Ectodermal cell (in vitro differentiated cells): ENCODE results near the gene PRKG1.

Experiments
- H3K27ac ChIP-seq: 2 replicates; pipeline ENCODE4 v1.7.0; 2013; ENCODE audit warnings: mild to moderate bottlenecking, low read depth, low read length; ENCODE audit not compliant: insufficient read depth, poor library complexity, severe bottlenecking
- H3K27me3 ChIP-seq: 2 replicates; pipeline ENCODE4 v1.7.0; 2013; ENCODE audit warnings: mild to moderate bottlenecking, low read length; ENCODE audit not compliant: insufficient read depth, control insufficient read depth, poor library complexity, severe bottlenecking
- H3K36me3 ChIP-seq: one replicate; pipeline ENCODE4 v1.7.0; 2013; ENCODE audit warnings: low read length; ENCODE audit not compliant: control insufficient read depth, insufficient read depth
- H3K4me1 ChIP-seq: one replicate; pipeline ENCODE4 v1.7.0; 2013; ENCODE audit warnings: low read length; ENCODE audit not compliant: control insufficient read depth, insufficient read depth
- H3K4me3 ChIP-seq: 2 replicates; pipeline ENCODE4 v1.7.0; 2013; ENCODE audit warnings: low read depth, low read length, control low read depth; ENCODE audit not compliant: insufficient read depth
- H3K9me3 ChIP-seq: 2 replicates; pipeline ENCODE4 v1.7.0; 2013; ENCODE audit warnings: mild to moderate bottlenecking, low read length, moderate library complexity; ENCODE audit not compliant: control insufficient read depth
- WGBS, 2 experiments: methylation state at CpG; one replicate each; pipeline ENCODE4 v1.1.7; 2013; ENCODE audit warnings: missing lambda C conversion rate in 2 of 2; 5-methylcytosine and 5-hydroxymethylcytosine counted together

Gene PRKG1

DNA sequence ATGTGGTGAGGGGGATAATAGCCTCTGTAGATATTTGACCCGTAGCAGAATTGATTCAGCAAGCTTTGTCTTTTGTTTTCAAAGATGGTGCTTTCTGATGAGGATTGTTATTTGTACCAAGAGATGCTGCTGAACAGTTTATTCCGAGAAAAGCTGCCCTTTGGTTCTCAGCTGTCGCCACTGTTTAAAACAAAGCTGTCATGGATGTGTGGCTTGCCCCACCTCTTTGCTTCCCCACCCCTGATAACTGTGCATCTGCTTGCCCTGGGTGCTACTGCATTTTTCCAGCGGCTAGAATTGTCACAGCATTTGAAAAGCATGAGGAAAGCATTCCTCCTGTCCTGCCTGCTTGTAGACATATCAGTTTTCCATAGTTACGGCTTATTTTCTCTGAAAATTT lies 852.0 kb downstream of the PRKG1 start:
- H3K27ac ChIP-seq, result no peak overlapping the region
- H3K27me3 ChIP-seq, result no peaks in the 10 kb centered on the region
- peaks cover 7% of the 10 kb centered on the region for H3K4me1 ChIP-seq
- H3K9me3 ChIP-seq, result no peaks in the 10 kb centered on the region
- H3K4me3 ChIP-seq, result no peak overlapping the region
- 90 to 92% methylated on average over 5 of the region's 5 CpGs for whole genome bisulfite sequencing, 2 experiments
- H3K36me3 ChIP-seq, result no peaks in the 10 kb centered on the region

DNA sequence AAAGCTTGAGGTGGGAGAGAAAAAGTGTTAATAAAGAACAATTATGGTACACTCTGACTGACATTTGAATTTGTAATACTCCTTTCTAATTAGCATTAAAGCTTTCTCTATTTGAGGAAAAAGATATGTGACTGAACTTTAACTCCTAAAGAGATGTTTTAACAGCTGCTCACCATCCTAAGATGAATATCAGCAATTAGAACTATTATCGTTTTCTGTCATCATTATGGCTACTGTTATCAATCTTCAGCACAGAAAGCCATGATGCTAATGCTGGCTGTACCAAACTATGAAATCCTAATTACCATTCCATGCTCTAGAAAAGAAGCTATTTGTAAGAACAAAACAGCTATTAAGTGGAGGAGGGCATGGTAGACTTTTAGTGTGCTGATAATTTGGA lies 853.9 kb downstream of the PRKG1 start:
- Histone ChIP-seq H3K4me3 (no peak overlapping the region), H3K4me1 (peaks cover 7% of the 10 kb centered on the region), H3K9me3 (no peaks in the 10 kb centered on the region), H3K27ac (no peak overlapping the region), H3K27me3 (no peaks in the 10 kb centered on the region), H3K36me3 (no peaks in the 10 kb centered on the region)
- 92 to 95% methylated on average over 1 of the region's 1 CpG for WGBS, 2 experiments

DNA sequence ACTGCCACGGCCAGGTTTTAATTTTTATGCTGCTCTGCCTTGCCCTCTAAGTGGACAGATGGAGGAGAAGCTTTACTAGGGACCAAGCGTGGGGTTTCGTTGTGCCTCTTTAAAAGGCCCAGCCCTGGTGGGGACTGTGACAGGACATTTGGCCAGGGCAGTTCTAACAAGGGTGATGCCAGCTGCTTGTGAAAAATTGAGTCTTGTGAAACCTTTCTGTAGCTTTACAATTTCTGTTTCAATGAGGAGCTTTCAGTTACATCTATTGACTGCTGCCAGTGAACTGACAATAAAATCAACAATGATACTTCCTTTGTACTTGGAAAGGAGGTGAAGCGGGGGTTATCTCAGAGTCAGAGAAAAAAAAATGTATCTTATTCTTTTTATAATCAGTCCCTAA lies 858.2 kb downstream of the PRKG1 start:
- H3K27me3 ChIP-seq, result no peaks in the 10 kb centered on the region
- H3K36me3 ChIP-seq, result no peaks in the 10 kb centered on the region
- 98 to 99% methylated on average over 3 to 4 of the region's 4 CpGs for WGBS, 2 experiments
- no peaks in the 10 kb centered on the region for H3K9me3 ChIP-seq
- no peak overlapping the region for H3K27ac ChIP-seq
- H3K4me1 ChIP-seq, result no peaks in the 10 kb centered on the region
- no peak overlapping the region for H3K4me3 ChIP-seq

DNA sequence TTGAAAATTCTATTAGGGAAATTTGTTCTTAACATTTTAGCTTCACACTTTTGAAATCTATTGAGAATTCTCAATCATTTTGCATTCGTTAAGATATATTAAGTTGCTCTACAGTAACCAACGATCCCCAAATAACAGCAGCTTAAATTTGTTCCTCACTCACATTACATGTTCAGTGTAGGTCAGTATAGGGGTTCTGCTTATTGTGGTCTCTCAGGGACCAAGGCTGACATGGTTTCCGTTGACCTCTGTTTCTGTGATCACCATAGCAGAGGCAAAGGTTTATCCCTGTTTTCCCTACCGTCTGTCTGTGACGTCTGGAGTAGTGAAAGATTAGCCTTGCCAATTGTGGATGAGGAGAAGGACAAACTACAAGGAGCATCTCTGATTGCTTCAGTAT lies 860.1 kb downstream of the PRKG1 start:
- WGBS, 2 experiments, result 93 to 96% methylated on average over 5 of the region's 5 CpGs
- no peak overlapping the region for H3K4me3 ChIP-seq
- H3K9me3 ChIP-seq, result no peaks in the 10 kb centered on the region

DNA sequence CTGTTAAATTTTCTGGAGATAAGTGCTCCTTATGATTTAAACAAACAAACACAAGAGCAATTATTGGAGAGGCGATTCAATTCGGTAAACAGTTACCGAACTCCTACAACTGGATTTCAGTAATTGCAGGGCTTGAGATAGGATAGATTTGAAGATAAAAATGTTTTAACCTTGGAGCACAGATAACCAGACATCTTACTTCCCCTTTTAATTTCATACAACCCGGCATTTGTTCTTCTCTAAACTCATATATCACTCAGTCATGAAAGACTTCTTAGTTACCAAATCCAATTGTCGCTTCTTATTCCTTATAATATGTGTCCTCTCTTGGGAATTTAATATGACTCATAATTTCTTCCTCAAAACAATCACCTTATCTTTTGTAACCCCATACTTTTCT lies 861.1 kb downstream of the PRKG1 start:
- no peak overlapping the region for H3K27ac ChIP-seq
- H3K4me3 ChIP-seq, result no peak overlapping the region
- H3K36me3 ChIP-seq, result no peaks in the 10 kb centered on the region
- no peaks in the 10 kb centered on the region for H3K27me3 ChIP-seq
- H3K9me3 ChIP-seq, result no peaks in the 10 kb centered on the region
- no peaks in the 10 kb centered on the region for H3K4me1 ChIP-seq
- WGBS, 2 experiments, result 97 to 100% methylated on average over 2 to 5 of the region's 5 CpGs

More for the DNA sequence above, 860.1 kb downstream of the PRKG1 start:
- no peaks in the 10 kb centered on the region for H3K36me3 ChIP-seq
- no peak overlapping the region for H3K27ac ChIP-seq
- H3K4me1 ChIP-seq, result no peaks in the 10 kb centered on the region
- H3K27me3 ChIP-seq, result no peaks in the 10 kb centered on the region

DNA sequence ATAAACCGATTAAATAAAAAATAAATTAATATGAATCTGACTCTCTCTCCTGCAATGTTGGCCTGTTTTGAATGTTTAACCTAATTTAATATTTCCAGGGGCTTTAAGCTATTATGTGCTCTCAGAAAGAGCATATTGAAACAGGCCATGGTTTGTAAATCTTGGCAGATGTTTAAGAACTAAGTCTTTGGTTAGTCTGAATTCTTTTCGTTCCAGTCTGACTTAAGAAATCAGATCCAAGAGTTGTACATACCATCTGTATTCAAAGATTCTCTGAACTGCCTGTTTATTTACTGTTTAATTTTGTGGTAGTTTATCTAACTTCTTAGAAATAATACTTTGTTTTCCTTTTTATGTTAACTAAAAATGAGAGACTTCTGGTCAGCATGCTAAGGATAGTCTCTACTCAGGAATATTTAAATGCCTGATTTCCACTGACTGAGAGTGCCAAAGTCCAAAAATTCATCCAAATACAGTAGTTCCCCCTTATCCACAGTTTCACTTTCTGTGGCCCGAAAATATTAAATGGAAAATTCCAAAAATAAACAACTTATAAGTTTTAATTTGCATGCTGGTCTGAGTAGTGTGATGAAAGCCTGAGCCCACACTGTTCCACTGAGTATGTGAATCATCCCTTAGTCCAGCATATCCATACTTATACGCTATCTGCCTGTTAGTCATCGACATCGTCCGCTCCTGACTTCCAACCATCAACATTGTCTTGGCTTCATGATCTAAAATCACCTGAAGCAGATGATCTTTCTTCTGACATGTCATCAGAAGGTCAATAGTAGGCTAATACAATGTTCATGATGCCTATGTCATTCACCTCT lies 863.2 kb downstream of the PRKG1 start:
- Histone ChIP-seq H3K4me1 (no peaks in the 10 kb centered on the region), H3K36me3 (no peaks in the 10 kb centered on the region), H3K27me3 (no peaks in the 10 kb centered on the region), H3K27ac (no peak overlapping the region), H3K4me3 (no peak overlapping the region), H3K9me3 (no peaks in the 10 kb centered on the region)
- WGBS, 2 experiments, result 93 to 96% methylated on average over 5 to 6 of the region's 7 CpGs

DNA sequence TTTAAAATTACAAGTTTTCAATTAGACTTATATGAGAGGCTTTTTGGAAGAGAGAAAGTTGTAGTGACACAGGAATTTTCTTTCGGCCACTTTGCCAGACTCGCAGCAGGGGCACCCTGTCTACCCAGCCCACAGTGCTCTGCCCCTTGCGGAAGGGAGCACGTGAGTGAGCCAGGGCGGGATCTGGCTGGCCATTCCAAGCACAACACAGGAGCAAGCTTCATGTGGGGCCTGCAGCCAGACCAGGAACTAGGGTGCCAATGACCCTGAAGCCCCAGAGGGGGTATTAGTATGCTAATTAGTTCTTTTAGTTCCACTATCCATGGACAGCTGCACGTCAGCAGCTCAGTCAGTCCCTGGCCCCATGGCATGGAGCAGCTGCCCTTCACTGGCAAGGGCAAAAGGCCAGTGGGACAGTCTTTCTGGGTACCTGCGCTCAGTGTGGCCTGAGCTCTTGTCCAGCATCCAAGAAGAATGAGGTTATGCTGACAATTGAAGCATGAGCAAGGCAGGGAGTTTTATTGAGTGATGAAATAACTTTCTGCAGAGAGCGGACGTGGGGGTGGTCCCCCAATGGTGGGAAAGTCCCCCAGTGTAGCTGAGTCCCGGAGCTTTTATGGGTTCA lies 876.2 kb downstream of the PRKG1 start:
- Histone ChIP-seq H3K4me3 (no peak overlapping the region), H3K4me1 (no peaks in the 10 kb centered on the region), H3K27ac (no peak overlapping the region), H3K9me3 (no peaks in the 10 kb centered on the region), H3K27me3 (no peaks in the 10 kb centered on the region), H3K36me3 (no peaks in the 10 kb centered on the region)
- 93% methylated on average over 10 of the region's 10 CpGs for WGBS, 2 experiments

DNA sequence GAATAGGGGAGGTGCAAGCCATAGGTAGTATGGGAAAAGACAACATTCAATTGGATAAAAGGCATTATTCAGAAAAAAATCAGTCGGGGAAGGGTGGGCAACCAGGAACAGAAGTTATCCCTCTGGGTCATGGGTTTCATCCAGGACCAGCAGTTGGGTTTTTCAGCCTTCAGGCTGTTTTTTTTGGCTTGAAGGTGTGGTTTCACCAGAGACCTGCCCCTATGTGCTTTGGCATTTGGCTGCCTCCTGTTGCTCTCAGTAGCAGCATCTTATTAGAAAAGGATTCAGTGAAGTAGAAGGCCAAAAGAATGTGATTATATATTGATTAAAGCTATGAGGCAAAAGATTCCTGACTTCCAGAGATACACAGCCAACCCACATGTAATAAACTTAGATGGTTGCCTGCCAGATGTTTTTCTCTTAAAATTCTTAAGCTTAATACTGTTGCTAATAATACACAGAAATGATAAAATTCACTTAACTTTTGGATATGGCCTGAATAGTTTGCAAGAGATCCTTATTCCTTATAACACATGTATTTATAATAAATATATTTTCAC lies 876.8 kb downstream of the PRKG1 start:
- Histone ChIP-seq H3K9me3 (no peaks in the 10 kb centered on the region), H3K36me3 (no peaks in the 10 kb centered on the region), H3K4me1 (peaks cover 6% of the 10 kb centered on the region), H3K4me3 (no peak overlapping the region), H3K27ac (no peak overlapping the region), H3K27me3 (no peaks in the 10 kb centered on the region)
- 91 to 97% methylated on average over 1 of the region's 1 CpG for WGBS, 2 experiments

DNA sequence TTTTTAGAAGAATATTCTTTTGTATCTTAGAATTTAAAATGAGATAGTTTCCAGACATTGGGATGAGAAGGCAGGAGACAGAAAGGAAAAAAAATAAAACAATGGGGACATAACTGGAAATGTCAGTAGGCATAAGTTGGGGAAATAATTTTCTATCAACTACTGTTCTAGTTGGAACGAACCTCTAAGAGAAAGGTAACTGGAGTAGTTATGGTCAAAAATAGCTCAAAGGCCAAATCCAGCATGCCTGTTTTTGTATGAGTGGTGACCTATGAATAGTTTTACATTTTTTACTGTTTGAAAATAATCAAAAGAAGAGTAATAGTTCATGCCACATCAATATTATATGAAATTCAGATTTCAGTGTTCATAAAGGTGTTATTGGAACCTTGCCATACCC lies 877.3 kb downstream of the PRKG1 start:
- H3K4me1 ChIP-seq, result peaks cover 6% of the 10 kb centered on the region

DNA sequence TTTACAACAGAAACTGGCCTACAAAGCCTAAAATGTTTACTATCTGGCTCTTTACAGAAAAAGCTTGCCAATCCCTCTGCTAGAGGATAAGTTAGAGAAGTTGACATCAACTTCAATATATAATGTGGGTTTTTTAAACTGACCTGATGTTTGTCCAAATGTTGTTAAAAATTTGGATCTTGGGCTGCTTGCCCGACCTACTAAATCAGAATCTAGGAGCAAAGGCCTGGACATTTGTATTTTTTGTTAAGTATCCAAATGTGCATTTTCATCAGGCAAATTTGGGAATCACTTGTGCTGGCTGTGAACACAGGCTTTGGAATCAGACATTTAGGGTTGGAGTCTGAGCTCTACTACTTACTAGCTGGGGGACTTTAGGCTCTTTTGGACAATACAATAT lies 877.8 kb downstream of the PRKG1 start:
- no peaks in the 10 kb centered on the region for H3K27me3 ChIP-seq
- H3K4me3 ChIP-seq, result no peak overlapping the region
- 93 to 95% methylated on average over 1 of the region's 1 CpG for WGBS, 2 experiments
- no peak overlapping the region for H3K27ac ChIP-seq
- peaks cover 6% of the 10 kb centered on the region for H3K4me1 ChIP-seq
- no peaks in the 10 kb centered on the region for H3K36me3 ChIP-seq
- no peaks in the 10 kb centered on the region for H3K9me3 ChIP-seq

More for the DNA sequence above, 877.3 kb downstream of the PRKG1 start:
- 90 to 100% methylated on average over 1 of the region's 1 CpG for WGBS, 2 experiments
- Histone ChIP-seq H3K27ac (no peak overlapping the region), H3K36me3 (no peaks in the 10 kb centered on the region), H3K4me3 (no peak overlapping the region), H3K27me3 (no peaks in the 10 kb centered on the region), H3K9me3 (no peaks in the 10 kb centered on the region)
